Stimulated activated CD8-positive, alpha-beta memory T cell treated with anti-CD3 and anti-CD28 coated beads, Interleukin-15, amount 100 ng/mL, for 24 hours (primary cell): ENCODE data around the gene TUBA8.
"Not testable (repeated sequence)": the region's sequence is repeated elsewhere in the genome, so short reads cannot be mapped to it uniquely, and the experiment has no call there.

Experiments used
- DNase-seq: peaks from one replicate; pipeline ENCODE4 v3.0.0-alpha.2; 2020; ENCODE audit warnings: low read depth

TUBA8 gene

GRCh38 chr22:18106550-18107341, 3.9 kb upstream of the TUBA8 start:
- not testable (repeated sequence) for DNase-seq

GRCh38 chr22:18108187-18108586, 2.4 kb upstream of the TUBA8 start:
- no peak for DNase-seq

DNA sequence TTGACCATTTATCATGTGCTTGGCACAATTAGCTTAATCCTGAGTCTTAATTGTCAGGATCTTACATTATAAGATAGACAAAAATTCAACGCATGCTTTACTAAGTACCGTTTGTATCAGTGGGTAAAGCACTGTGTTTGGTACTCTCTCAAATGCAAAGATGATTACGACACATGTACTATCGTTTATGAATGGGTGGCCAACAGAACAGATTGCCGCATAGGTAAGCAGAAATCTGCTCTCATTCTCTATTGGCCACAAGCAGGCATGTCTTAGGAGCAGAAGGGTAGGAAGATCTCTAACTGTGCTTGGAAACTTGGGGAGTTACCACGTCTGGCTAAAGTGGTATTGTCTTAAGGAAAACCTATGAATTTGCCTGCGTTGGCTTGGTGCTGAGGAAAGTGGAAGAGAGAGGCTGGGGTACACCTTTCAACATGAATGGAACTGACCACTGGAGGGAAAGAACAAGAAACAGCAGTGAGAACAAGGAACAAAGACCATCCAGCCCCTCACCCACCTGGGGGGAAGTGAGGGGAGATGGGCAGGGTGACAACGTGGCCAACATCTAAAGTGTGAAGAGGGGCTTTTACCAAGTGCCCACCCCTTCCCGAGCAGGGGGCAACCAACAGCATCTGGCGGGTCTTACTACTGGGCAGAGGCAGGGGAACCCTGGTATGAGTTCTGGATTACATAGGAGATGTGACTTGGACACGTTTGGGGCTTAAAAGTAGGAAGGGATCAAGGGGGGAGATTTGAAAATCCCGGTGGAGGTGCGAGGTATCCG, 1.0 kb upstream of the TUBA8 start:
- no peak for DNase-seq

- no peak for DNase-seq
These were observed 547 bp downstream of the TUBA8 start for GRCh38 chr22:18110954-18111758.

DNA sequence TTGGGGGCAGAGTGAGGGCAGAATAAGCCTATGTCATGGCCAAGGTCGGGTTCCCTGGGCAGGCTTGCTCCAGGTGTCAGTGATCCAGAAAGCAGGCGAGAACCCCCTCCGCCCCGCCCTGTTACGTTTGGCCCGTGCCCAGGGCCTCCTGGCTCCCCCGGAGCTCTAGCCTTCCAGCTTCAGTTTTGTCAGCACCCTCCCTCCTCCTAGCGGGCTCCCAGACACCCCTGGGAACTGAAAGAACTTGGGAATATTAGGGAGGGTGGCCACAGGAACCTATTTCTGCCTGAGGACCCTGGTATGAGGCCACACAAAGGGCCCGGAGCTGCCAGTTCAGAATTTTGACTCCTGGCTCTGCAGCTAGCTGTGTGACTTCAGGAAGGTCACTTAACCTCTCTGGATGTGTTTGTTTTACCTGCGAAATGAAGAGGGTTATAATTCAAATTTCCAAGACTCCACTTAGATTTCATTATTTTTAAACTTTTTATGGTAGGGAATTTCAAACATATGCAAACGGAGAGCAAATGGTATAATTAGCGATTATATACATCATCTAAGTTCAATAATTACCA, 1.2 kb downstream of the TUBA8 start:
- DNase-seq = no peak

GRCh38 chr22:18112440-18112839, 1.8 kb downstream of the TUBA8 start:
- DNase-seq = no peak

DNA sequence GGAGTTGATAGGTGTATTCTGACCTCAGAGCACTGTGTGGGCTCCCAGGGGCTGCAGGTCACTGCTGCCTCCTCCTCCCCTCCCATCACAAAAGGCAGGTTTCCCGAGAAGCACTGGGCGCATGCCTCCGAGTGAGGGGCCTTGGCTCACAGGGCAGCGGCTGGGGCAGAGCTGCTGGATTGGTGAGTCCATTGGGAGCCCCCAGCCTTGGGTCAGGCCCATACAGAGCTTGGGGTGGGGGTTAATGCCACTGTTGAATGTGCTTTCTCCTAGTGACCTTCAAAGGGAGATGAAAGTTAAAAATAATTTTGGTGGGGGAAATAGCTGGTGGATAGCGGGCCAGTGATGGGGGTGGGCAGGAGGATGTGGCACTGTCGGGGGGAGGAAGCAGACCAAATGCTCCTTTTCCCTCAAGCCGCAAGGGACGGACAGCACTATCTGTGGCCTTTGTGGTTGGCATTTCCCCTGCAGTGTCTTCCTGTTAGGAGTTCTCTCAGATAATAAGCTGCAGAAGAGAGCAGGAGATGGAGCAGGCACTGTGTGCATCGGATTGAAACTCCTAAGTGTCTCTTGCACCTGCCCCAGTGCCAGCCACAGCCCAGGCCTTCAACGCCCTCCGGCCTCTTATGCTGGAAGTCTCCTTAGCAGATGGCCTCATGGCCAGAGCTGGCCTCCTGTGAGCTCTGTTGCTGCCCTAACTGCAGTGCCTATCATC, 3.2 kb downstream of the TUBA8 start:
- no peak for DNase-seq

GRCh38 chr22:18114495-18114894, 3.9 kb downstream of the TUBA8 start:
- no peak for DNase-seq

DNA sequence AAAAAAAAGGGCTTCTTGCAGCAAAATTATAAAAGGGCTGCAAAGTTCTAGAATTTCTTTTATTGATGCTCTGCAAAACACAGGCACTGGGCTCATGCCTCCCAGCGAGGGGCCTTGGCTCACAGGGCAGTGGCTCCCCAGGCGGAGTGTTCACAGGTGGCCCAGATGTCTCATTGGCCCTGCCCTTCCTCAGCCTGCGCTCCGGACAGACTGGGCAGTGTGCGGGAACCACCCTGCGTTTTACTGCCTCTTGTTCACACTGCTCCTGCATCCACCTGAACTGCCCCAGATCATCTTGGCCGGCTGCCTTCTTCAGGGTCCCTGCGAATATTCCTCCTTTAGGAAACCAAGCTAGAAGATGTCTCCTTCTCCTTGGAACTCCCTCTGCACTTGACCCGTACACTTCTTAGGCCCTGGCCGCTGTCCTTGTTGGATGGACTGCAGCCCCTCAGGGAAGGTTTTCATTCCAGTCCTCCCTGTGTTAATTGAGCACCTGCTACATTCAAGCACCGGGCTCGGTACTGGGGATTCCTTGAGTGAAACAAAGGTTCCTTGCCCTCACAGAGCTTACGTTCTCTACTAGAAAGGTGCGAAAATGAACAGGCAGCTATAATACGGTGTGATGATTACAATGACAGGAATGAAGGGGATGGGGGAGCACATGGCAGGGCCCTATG, 4.5 kb downstream of the TUBA8 start:
- no peak for DNase-seq

DNA sequence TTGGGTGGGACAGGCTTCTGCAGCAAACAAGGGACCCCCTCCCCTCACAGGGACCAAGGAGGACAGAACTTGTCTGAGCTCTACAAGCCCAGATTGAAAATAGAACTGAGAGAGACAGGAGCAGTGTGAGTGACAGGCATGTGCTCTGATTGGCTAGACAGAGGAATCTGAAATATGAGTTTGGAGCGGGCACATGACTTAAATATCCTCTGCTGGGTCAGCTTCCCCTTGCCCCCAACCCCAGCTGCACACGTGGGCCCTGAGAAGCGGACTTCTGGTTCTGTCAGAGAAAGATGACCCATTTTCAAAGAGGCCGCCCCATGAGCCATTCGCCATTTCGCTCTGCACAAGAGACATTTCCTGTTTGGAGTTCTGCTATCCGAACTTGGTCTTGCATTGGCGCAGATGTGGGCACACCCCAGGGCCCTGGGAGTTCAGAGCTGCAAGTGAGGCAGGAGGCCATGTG, 5.3 kb downstream of the TUBA8 start:
- no peak for DNase-seq

DNA sequence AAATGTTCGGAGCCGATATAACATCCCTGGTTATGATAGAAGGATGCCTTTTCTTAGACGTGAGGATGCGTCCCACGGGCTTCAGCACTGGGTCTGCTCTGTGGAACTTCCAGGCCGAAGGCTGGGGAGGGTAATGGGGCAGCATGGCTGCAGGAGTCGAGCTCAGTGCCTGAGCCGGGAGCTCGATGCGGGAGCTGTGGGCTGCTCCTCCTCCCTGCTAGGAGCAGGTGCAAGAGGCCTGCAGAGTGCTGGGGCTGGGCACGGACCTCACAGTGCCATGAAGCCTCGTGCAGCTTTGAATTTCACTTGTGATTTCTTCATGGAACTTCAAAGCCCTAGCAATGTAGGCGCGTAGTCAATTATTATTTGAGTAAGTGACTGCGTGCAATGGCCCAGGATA, 6.0 kb downstream of the TUBA8 start:
- DNase-seq = no peak

DNA sequence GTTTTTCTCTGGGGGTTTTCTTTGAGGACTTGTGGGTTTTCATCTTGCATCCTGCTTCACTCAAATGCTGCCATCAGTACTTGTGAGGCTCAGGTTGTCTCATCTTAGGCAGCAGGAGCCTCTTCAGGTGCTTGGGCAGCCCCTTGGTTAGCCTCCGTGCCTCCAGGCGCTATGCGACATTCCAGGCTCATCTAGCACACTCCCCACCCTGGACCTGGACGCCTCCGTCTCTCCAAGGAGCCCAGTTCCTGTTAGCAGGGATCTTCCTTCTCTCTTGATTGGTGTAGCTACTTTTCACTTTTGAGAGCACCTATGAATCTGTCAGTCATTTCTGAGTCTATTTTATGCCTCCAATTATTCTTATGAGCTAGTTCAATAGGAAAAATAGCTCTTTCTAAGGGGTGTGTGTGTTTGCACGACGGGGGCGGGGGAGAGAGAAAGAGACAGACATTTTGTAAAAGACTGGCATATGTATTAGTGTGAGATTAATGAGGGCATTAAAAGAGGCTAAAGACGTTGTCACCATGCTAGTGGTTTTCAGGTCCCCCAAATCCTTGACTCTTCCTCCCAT, 7.8 kb downstream of the TUBA8 start:
- DNase-seq = no peak

- DNase-seq = no peak
These were observed 9.0 kb downstream of the TUBA8 start for GRCh38 chr22:18119409-18120110.

DNA sequence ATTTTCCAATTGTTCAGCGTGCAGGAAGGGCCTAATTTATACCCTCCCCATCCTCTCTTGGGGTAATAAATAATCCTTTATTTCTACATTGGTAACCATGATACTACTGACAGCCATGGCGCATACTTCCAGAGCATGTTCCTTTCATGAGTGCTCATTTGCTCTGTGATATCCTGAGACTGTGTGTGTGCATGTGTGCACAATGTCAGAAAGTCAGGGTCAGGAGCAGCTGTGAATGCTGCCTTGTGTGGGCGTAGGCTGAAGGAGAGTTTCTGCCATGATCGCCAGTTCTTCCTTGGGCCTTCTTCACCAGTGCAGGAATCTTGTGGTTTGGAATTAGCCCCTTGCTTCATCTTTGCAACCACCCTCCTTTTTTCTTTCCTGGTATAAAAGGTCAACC, 10.2 kb downstream of the TUBA8 start:
- DNase-seq = no peak

DNA sequence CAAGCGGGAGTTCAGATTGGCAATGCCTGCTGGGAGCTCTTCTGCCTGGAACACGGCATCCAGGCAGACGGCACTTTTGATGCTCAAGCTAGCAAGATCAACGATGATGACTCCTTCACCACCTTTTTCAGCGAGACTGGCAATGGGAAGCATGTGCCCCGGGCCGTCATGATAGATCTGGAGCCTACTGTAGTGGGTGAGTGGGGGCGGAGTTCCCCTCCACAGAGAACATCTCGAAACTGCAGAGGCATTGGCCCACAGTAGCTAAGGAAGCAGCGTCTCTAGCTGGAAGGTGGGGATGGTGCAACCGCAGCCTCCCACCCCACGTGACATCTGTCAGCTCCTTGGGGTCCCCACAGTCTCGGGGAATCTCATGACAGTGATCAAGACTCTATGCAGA, 10.9 kb downstream of the TUBA8 start:
- no peak for DNase-seq

GRCh38 chr22:18121954-18122554, 11.4 kb downstream of the TUBA8 start:
- DNase-seq = no peak

DNA sequence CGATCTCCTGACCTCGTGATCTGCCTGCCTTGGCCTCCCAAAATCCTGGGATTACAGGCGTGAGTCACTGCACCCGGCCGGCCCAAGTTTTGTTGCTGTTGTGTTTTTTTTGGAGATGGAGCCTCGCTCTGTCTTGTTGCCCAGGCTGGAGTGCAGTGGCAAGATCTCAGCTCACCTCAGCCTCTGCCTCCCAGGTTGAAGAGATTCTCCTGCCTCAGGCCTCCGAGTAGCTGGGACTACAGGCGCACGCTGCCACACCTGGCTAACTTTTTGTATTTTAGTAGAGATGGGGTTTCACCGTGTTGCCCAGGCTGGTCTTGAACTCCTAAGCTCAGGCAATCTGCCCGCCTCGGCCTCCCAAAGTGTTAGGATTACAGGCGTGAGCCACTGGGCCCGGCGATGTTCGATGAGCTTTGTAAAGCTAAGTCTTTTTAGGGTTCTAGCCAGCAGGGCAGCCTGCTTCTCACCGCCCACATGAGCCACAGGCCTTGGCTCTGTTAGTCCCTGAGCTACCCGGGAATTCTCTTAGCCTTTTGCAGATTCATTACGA, 12.9 kb downstream of the TUBA8 start:
- not testable (repeated sequence) for DNase-seq

- no peak for DNase-seq
These were observed 16.0 kb downstream of the TUBA8 start for GRCh38 chr22:18126606-18127005.

DNA sequence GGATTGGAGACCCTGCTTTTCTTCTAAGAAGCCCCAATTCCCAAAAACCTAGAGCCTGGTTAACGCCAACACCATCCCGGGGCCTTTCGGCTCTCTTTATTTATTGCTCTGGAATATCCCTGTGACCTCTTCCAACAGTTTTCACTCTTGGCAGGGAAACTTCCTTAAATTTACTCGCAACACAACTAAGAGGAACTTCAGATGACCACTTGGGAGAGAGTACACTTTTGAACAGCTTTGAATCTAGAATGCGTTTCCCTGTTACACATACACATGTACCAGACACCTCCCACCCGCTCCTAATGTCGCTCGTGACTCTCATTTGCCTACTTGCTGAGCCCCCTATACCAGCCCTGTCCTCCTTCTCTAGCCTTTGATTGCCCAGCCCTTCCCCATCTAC, 19.4 kb downstream of the TUBA8 start:
- no peak for DNase-seq
